ENCODE data around the gene TMA7.

The TMA7 gene

GRCh38 chr3:48408823-48409281 lies 31.2 kb upstream of the TMA7 start:
- no peak for DNase-seq (ENCODE audit: low read depth in 3 of 3)

DNA sequence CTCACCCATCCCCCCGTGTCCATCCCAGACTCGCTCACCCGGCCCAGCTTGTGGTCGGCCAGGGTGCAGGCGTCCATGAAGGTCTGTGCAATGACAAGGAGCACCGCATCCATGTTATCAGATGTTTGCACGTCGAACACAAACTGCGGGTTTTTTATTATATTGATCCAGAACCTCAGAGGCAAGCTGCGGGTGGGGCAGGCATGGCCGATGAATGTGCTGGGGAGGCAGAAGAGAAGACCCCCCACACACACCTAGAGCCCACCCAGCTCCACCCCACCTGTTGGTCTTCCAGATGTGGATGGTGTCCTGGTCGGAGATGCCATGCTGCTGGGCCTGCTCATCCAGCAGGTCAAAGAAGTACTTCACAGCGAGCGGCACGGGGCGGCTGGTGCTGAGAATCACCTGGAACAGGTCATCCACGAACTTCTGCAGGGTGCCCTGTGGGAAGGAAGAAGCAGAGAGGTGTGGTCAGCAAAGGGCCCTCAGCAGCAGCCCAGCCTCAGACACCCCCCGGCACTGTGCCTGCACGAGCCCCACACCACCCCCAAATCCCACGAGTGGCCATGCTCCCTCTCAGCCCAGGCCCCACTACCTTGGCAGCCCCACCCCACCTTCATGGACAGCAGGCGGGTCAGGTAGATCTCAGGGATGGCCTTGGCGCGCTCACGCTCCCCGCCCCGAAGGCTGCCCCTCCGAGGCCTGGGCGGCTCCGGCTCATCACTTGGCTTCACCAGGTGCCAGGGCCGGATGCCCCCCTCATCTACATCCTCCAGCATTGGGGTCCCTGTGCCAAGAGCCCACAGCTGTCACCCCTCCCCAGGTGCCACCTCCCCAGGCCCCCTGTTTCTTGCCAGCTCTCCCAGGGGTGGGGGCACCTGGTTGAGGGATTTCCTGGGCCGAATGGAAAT lies 30.5 kb upstream of the TMA7 start:
- DNase-seq (ENCODE audit: low read depth in 3 of 3) = no peak

- no peak for DNase-seq (ENCODE audit: low read depth in 3 of 3)
Measured at GRCh38 chr3:48410205-48411040, 29.6 kb upstream of the TMA7 start.

DNA sequence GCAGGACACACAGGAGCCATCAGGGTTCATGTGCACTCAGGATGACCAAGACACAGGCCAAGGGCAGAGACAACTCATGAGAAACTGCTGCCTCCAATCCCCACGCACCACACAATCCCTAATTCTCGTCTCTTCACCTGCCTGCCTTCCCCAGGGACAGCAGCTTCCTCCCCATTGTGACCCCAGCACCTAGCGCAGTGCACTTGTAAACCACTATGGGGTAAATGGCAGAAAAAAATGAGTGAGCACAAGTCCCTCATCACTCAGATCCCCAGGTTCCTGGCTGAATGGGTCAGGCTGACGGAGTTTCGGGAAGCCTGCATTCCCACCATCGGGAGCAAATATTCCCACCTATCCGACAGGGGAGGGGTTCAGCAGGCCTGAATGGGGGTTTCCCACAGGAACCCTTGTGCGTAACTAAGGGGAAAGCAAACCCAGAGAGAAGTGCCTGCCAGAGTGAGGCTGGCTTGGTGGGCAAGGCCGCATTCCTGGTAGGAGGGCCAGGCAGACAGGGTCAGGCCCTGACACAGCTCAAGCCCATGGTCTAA lies 28.9 kb upstream of the TMA7 start:
- no peak for DNase-seq (ENCODE audit: low read depth in 3 of 3)

- DNase-seq (ENCODE audit: low read depth in 3 of 3) = no peak
Measured at GRCh38 chr3:48411606-48412374, 28.3 kb upstream of the TMA7 start.

GRCh38 chr3:48412375-48413001 lies 27.6 kb upstream of the TMA7 start:
- DNase-seq (ENCODE audit: low read depth in 3 of 3) = no peak

- no peak for DNase-seq (ENCODE audit: low read depth in 3 of 3)
Measured at GRCh38 chr3:48413086-48413485, 27.0 kb upstream of the TMA7 start.

DNA sequence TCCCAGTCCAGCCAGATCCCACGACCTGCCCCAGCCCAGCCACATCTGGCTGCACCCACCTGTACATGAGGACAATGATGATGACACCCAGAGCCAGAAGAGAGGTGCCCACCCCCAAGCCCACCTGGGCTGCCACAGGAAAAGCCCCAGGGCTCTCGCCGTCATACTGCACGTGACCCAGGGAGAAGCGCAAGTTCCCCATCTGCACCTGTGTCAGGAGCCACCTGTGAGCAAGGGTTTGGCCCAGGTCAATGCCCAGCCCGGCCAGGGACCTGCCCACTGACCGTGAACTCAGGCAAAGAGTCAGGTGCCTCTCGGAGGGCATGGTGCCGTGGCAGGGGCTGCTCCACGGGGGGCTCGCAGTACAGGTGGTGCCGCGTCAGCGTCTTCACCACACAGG lies 26.4 kb upstream of the TMA7 start:
- DNase-seq (ENCODE audit: low read depth in 3 of 3) = no peak

GRCh38 chr3:48414376-48415250 lies 25.4 kb upstream of the TMA7 start:
- DNase-seq (ENCODE audit: low read depth in 3 of 3) = no peak

GRCh38 chr3:48415251-48415953 lies 24.7 kb upstream of the TMA7 start:
- DNase-seq (ENCODE audit: low read depth in 3 of 3) = no peak

- no peak for DNase-seq (ENCODE audit: low read depth in 3 of 3)
Measured at GRCh38 chr3:48416091-48416505, 24.0 kb upstream of the TMA7 start.

DNA sequence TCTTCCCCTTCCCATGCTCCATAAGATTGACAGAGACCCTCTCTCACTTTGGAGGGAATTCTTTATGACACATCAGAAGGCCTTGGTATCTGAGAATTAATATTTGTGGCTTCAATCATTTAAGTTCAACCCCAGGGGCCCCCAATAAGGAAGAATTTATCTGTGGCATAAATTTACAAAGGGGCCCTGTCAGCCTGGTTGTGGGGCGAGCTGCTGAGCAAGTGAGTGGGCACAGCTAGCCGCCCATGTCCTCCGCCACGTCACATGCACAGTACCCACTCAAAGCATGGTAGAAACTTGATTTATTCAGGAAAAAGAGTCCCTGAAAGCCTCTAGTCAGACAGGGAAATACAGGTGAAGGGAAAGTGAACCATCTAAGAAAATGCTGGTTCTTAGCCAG lies 23.5 kb upstream of the TMA7 start:
- no peak for DNase-seq (ENCODE audit: low read depth in 3 of 3)

- DNase-seq (ENCODE audit: low read depth in 3 of 3) = no peak
Measured at GRCh38 chr3:48417529-48418108, 22.4 kb upstream of the TMA7 start.

DNA sequence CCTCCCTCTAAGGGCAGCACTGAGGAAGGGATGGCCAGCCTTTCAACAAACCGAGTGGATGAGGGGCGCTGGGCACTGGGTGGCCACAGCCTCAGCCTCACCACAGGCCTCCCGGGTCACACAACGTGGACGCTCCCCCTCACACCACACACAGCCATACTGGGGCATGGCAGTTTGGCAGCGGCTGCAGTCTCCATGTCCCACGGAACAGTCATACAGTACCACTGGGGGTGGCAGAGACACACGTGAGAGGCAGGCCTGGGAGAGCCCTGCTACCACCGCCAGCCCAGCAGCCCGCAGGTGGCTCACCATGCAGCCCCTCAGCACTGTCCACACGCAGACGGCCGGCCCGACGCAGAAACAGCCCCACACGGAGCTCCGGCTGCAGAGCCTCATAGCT lies 21.9 kb upstream of the TMA7 start:
- DNase-seq (ENCODE audit: low read depth in 3 of 3) = no peak

GRCh38 chr3:48418651-48419050 lies 21.4 kb upstream of the TMA7 start:
- DNase-seq (ENCODE audit: low read depth in 3 of 3) = no peak

GRCh38 chr3:48419149-48419548 lies 20.9 kb upstream of the TMA7 start:
- DNase-seq (ENCODE audit: low read depth in 3 of 3) = no peak

DNA sequence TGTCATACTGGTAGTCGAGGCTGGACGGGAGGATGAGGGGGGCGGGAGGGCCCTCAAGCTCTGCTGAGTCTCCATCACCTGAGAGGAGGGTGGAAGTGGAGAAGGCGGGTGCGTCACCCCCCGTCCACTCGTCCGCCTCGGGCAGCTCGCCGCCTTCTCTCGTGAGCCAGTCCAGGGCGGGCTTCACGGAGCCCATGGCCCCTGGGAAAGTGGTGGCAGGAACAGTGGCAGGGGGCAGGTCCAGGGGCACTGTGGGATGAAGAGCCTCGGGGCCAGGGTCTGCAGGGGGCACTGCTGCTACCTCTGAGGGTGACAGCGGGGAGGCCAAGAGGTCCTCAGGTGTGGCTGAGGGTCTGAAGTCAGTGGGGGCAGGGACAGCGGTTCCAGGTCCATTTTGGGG lies 20.5 kb upstream of the TMA7 start:
- DNase-seq (ENCODE audit: low read depth in 3 of 3) = no peak

DNA sequence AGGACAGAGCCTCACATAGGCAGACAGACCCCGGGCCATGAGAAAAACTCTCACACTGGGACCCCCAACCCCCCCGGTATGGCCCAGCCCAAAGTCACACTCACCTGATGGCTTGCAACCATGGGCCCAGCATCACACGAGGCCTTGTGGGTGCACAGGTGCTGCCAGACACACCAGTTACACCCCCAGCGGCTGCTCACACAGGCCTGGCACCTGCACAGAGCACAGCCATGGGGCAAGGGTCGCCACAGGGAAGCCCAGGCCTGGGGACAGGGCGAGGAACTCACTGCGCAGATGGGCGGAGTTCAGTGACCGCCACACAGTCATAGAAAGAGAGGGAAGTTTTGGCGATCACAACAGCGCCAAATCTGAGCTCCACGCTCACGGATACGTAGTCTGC lies 19.5 kb upstream of the TMA7 start:
- no peak for DNase-seq (ENCODE audit: low read depth in 3 of 3)

GRCh38 chr3:48422272-48422671 lies 17.8 kb upstream of the TMA7 start:
- no peak for DNase-seq (ENCODE audit: low read depth in 3 of 3)

Measured in stimulated activated CD4-positive, alpha-beta T cell treated with anti-CD3 and anti-CD28 coated beads, TNF-alpha, amount 100 ng/mL, for 24 hours (primary cell).